RWPE2 (cell line): ENCODE results near the gene SLC35E3.

Experiments
- ATAC-seq: fragments of 200-7000 bp; cut with Tn5 transposase; 3 replicates; pipeline ENCODE4 v1.9.1; 2021; ENCODE audit warnings: low read depth
- DNase-seq: peaks from one replicate; pipeline ENCODE4 v3.0.0-alpha.2; 2020; ENCODE audit warnings: low spot score
- H3K27ac ChIP-seq: fragments of 450-650 bp; 2 replicates; pipeline ENCODE4 v1.5.1; 2017; ENCODE audit warnings: mild to moderate bottlenecking; ENCODE audit not compliant: poor library complexity, severe bottlenecking
- H3K27me3 ChIP-seq: fragments of 250-450 bp; sonication (Bioruptor Pico); 2 replicates; pipeline ENCODE4 v1.5.1; 2021; ENCODE audit warnings: mild to moderate bottlenecking, moderate library complexity; ENCODE audit not compliant: insufficient read depth, poor library complexity, severe bottlenecking
- H3K36me3 ChIP-seq: fragments of 250-450 bp; sonication (Bioruptor Pico); 2 replicates; pipeline ENCODE4 v1.5.1; 2020; ENCODE audit warnings: low read depth, mild to moderate bottlenecking, moderate library complexity
- H3K4me1 ChIP-seq: fragments of 250-450 bp; sonication (Bioruptor Pico); 2 replicates; pipeline ENCODE4 v1.5.1; 2021; ENCODE audit warnings: mild to moderate bottlenecking, moderate library complexity; ENCODE audit not compliant: insufficient read depth, poor library complexity, severe bottlenecking
- H3K4me3 ChIP-seq: fragments of 250-450 bp; sonication (Bioruptor Pico); 2 replicates; pipeline ENCODE4 v1.5.1; 2021; ENCODE audit warnings: mild to moderate bottlenecking, moderate library complexity; ENCODE audit not compliant: severe bottlenecking
- H3K9me3 ChIP-seq: fragments of 250-450 bp; sonication (Bioruptor Pico); 2 replicates; pipeline ENCODE4 v1.5.1; 2021; ENCODE audit warnings: mild to moderate bottlenecking, moderate library complexity; ENCODE audit not compliant: severe bottlenecking
- TF ChIP-seq, protein P1 (sequence below): fragments of 450-650 bp; IDR thresholded peaks from one replicate; pipeline ENCODE4 v1.5.1; 2017; ENCODE audit warnings: mild to moderate bottlenecking, moderate library complexity; ENCODE audit not compliant: poor library complexity, severe bottlenecking

The SLC35E3 gene

DNA sequence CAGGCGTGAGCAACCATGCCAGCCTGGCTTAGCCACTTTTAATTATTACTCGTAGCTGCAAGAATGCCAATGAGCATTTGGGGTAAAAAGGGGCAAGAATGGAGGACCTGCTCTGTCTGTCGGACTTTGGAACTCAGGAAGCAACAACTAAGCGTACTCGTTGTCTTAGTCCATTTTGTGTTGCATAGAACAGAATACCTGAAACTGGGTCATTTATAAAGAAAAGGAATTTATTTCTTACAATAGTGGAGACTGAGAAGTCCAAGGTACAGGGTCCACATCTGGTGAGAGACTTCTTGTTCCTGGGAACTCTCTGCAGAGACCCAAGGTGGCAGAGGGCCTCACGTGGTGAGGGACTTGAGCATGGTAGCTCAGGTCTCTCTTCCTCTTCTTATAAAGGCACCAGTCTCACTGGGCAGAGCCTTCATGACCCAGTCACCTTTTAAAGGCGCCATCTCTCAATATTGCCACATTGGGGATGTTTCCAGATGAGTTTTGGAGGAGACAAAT lies 29.2 kb downstream of the SLC35E3 start:
- no peak overlapping the region for H3K4me3 ChIP-seq
- no peak overlapping the region for H3K27ac ChIP-seq
- H3K27me3 ChIP-seq, result no peaks in the 10 kb centered on the region

DNA sequence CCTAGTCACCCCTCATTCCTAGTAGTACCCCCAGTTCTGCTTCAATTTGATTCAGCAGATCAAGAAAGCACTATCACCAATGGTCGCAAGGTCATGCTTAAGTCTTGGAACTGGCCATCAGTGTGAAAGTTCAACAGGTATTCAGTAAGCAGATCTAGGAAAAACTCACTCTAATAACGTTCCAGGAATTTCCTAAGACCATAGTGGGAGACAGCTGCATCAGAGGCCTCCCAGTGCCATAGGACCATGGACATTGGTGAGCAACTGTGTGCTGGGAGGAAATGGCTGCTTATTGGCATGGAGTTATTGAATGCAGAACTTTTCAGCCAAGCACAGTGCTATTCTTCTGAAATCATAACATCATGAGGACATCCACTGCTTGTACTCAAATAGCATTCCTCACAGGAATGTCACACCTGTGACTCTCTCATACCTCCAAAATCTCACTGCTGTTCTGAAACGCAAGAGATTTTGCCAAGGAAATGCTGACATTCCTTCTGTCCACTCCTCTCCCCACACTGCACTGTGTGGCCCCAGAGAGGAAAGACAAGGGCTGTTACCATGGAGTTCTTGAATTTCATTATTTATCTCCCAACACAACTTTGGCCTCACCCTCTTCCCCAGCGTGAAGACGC lies 31.1 kb downstream of the SLC35E3 start:
- Histone ChIP-seq H3K4me1 (peaks cover 2% of the 10 kb centered on the region), H3K9me3 (no peaks in the 10 kb centered on the region), H3K27me3 (no peaks in the 10 kb centered on the region), H3K4me3 (no peak overlapping the region), H3K27ac (no peak overlapping the region), H3K36me3 (no peaks in the 10 kb centered on the region)
- ATAC-seq, result no peak
- TF ChIP-seq, protein P1, sequence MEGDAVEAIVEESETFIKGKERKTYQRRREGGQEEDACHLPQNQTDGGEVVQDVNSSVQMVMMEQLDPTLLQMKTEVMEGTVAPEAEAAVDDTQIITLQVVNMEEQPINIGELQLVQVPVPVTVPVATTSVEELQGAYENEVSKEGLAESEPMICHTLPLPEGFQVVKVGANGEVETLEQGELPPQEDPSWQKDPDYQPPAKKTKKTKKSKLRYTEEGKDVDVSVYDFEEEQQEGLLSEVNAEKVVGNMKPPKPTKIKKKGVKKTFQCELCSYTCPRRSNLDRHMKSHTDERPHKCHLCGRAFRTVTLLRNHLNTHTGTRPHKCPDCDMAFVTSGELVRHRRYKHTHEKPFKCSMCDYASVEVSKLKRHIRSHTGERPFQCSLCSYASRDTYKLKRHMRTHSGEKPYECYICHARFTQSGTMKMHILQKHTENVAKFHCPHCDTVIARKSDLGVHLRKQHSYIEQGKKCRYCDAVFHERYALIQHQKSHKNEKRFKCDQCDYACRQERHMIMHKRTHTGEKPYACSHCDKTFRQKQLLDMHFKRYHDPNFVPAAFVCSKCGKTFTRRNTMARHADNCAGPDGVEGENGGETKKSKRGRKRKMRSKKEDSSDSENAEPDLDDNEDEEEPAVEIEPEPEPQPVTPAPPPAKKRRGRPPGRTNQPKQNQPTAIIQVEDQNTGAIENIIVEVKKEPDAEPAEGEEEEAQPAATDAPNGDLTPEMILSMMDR, result no peak
- no peak for DNase-seq

More for the DNA sequence above, 29.2 kb downstream of the SLC35E3 start:
- DNase-seq (no peak), ATAC-seq (no peak)
- Histone ChIP-seq H3K4me1 (no peaks in the 10 kb centered on the region), H3K9me3 (no peaks in the 10 kb centered on the region), H3K36me3 (no peaks in the 10 kb centered on the region)
- TF ChIP-seq, protein P1, result no peak

GRCh38 chr12:68779280-68779679 lies 33.3 kb downstream of the SLC35E3 start:
- no peaks in the 10 kb centered on the region for H3K36me3 ChIP-seq
- TF ChIP-seq, protein P1, result no peak
- peaks cover 2% of the 10 kb centered on the region for H3K4me1 ChIP-seq
- H3K27ac ChIP-seq, result no peak overlapping the region
- no peak for ATAC-seq
- DNase-seq, result no peak
- H3K27me3 ChIP-seq, result no peaks in the 10 kb centered on the region
- H3K4me3 ChIP-seq, result no peak overlapping the region
- H3K9me3 ChIP-seq, result no peaks in the 10 kb centered on the region

DNA sequence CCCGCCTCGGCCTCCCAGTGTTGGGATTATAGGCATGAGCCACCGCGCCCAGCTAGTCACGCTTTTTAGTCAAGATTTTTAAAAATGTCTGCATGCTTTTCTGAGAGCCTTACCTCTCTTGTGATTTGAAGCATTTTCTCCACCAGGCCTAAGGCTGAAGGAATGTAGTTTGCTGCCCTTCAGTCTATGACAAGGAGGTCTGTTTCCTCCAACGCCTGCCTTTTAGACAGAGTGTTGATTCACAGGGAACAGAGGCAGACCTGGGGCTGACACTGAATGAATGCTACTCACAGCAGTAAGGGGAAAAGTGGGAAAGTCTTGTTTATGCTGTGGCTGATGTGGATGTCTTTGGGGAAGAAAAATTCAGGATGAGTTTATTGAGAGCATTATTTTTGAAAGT lies 34.8 kb downstream of the SLC35E3 start:
- no peak overlapping the region for H3K27ac ChIP-seq
- TF ChIP-seq, protein P1, result no peak
- no peak for ATAC-seq

DNA sequence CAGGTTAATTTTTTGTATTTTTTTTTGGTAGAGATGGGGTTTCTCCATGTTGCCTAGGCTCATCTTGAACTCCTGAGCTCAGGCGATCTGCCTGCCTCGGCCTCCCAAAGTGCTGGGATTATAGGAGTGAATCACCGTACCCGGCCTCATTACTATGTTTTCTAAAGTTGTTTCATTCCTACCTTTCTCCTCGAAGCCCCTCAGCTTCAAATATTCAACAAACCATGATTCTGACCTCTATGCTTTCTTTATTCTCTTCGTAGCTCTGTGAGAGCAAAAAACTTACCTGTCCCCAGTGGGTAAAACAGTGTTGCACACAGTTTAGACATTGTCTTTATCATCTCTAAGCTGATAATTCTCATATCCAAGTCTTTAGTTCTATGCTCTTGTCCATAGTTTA lies 35.8 kb downstream of the SLC35E3 start:
- TF ChIP-seq, protein P1, result no peak
- Histone ChIP-seq H3K36me3 (no peaks in the 10 kb centered on the region), H3K4me3 (no peak overlapping the region), H3K27me3 (no peaks in the 10 kb centered on the region), H3K9me3 (no peaks in the 10 kb centered on the region), H3K4me1 (peaks cover 15% of the 10 kb centered on the region), H3K27ac (no peak overlapping the region)
- no peak for ATAC-seq
- no peak for DNase-seq

More for the DNA sequence above, 34.8 kb downstream of the SLC35E3 start:
- Histone ChIP-seq H3K4me3 (no peak overlapping the region), H3K9me3 (no peaks in the 10 kb centered on the region), H3K4me1 (peaks cover 8% of the 10 kb centered on the region), H3K36me3 (no peaks in the 10 kb centered on the region), H3K27me3 (no peaks in the 10 kb centered on the region)
- no peak for DNase-seq
